ENCODE data around the gene VCX. TPM values are rescaled to one million over a fixed set of nuclear protein-coding genes. Genes with fewer than 3 reads are reported as not detected.

The VCX gene
- total RNA-seq, 3 donors from 2014 or later, result not detected

DNA sequence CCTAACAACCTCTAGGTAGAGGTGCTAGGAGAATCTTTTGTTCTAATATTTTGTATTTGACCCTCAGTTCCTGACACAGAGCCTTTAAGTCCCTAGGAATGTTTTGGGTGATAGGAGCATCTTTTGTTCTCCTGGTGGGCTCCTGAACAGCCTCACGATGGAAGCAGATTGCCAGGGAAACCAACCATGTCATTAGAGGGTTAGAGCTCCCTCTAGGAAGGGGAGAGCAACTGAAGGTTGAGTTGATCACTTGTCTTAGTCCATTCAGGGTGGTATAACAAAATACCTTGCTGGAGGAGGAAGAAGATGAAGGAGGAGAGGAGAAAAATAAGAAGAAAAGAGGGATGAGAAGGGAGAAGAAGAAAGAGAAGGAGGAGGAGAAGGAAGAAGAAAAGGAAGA lies 9.2 kb downstream of the VCX start:
- ATAC-seq, result no peak
- Histone ChIP-seq H3K9me3 (no peaks in the 10 kb centered on the region), H3K4me3 (no peak overlapping the region), H3K36me3 (ENCODE audit: low read depth) (no peaks in the 10 kb centered on the region), H3K4me1 (ENCODE audit: low read depth) (no peaks in the 10 kb centered on the region)
- TF ChIP-seq, protein P1, sequence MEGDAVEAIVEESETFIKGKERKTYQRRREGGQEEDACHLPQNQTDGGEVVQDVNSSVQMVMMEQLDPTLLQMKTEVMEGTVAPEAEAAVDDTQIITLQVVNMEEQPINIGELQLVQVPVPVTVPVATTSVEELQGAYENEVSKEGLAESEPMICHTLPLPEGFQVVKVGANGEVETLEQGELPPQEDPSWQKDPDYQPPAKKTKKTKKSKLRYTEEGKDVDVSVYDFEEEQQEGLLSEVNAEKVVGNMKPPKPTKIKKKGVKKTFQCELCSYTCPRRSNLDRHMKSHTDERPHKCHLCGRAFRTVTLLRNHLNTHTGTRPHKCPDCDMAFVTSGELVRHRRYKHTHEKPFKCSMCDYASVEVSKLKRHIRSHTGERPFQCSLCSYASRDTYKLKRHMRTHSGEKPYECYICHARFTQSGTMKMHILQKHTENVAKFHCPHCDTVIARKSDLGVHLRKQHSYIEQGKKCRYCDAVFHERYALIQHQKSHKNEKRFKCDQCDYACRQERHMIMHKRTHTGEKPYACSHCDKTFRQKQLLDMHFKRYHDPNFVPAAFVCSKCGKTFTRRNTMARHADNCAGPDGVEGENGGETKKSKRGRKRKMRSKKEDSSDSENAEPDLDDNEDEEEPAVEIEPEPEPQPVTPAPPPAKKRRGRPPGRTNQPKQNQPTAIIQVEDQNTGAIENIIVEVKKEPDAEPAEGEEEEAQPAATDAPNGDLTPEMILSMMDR (IDR thresholded peaks at IDR 0.05), result no peak
- no peak for DNase-seq
- intact Hi-C loops (cut with DNase I, micrococcal nuclease), result no loop called here

DNA sequence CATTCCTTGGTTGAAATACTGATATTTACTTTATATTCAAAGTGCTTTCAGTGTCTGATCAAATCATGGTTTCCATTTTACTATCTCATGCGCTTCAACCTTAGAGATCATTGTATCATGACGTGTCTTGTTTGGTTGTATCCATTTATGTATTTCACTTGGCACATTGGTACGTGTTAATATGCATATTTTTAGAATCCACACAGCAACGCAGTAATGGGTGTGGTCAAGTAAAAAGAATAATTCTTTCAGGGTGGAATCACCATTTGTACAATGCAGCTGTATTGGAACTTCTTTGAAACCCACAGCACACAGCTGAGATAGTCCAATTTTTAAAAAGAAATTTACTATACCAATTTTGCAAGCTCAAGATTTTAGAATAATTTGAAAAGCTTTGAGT lies 29.1 kb downstream of the VCX start:
- no peaks in the 10 kb centered on the region for H3K4me1 ChIP-seq (ENCODE audit: low read depth)
- TF ChIP-seq, protein P1 (IDR thresholded peaks at IDR 0.05), result no peak
- H3K9me3 ChIP-seq, result no peaks in the 10 kb centered on the region
- no peaks in the 10 kb centered on the region for H3K36me3 ChIP-seq (ENCODE audit: low read depth)
- intact Hi-C loops (cut with DNase I, micrococcal nuclease), result no loop called here
- ATAC-seq (no peak), DNase-seq (no peak)
- H3K4me3 ChIP-seq, result no peak overlapping the region

DNA sequence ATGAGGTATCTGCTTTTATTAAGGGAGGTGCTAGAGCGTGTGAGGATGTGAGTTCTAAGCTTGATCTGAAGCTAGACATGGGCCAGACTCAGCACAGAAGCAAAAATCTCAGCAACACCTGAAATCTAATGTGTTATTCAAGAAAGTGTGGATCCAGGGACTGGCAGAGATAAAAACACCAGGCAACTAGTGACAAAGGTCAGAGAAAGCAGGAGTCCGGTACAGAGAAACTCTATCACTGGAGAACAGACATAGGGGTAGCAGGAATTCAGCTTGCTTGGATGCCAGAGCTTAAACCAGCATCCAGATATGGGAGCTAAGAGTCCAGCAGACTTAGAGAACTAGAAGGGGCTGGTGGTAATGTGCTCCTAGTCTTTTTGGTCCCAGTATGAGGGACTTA lies 34.0 kb downstream of the VCX start:
- H3K4me1 ChIP-seq (ENCODE audit: low read depth), result no peaks in the 10 kb centered on the region
- TF ChIP-seq, protein P1 (IDR thresholded peaks at IDR 0.05), result no peak
- H3K36me3 ChIP-seq (ENCODE audit: low read depth), result no peaks in the 10 kb centered on the region
- no peaks in the 10 kb centered on the region for H3K9me3 ChIP-seq
- DNase-seq (no peak), ATAC-seq (no peak)
- no peak overlapping the region for H3K4me3 ChIP-seq
- intact Hi-C loops (cut with DNase I, micrococcal nuclease), result no loop called here

DNA sequence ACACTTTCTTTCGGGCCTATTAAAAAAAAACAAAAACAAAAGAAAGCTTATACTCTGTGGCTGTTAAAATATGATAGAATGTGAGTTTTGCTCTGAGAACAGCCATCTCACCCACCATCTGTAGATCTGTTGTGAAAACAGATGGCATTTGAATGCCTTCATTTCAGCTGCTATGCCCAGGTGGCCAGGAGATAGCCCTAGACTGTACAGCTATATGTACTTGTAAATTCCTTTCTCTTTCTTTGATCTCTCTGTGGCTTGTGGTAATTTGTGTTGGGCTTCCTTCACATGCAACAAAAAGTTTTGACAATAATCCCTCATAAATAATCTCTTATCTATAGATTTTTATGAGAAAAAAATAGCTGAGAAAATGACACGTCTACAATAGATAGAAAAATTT lies 46.2 kb downstream of the VCX start:
- TF ChIP-seq, protein P1 (IDR thresholded peaks at IDR 0.05), result no peak
- no peaks in the 10 kb centered on the region for H3K4me1 ChIP-seq (ENCODE audit: low read depth)
- H3K36me3 ChIP-seq (ENCODE audit: low read depth), result no peaks in the 10 kb centered on the region
- intact Hi-C loops (cut with DNase I, micrococcal nuclease), result no loop called here
- no peak for ATAC-seq
- H3K9me3 ChIP-seq, result no peaks in the 10 kb centered on the region
- no peak overlapping the region for H3K4me3 ChIP-seq
- DNase-seq, result no peak

DNA sequence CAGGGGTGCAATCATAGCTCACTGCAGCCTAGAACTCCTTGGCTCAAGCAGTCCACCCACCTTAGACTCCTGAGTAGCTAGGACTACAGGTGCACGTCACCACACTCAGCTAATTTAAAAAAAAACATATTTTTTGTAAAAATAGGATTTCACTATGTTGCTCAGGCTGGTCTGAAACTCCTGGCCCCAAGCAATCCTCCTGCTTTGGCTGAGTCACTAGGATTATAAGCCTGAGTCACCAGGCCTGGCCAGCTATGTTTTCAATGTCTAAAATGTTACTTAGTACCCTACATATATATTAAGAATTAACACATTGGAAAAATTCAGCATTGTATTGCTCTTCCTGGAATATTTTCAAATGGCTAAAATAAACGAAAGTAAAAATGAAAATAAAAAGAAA lies 46.7 kb downstream of the VCX start:
- DNase-seq, result no peak

More for the DNA sequence above, 46.7 kb downstream of the VCX start:
- Histone ChIP-seq H3K36me3 (ENCODE audit: low read depth) (no peaks in the 10 kb centered on the region), H3K9me3 (no peaks in the 10 kb centered on the region), H3K4me1 (ENCODE audit: low read depth) (no peaks in the 10 kb centered on the region), H3K4me3 (no peak overlapping the region)
- ATAC-seq, result no peak
- intact Hi-C loops (cut with DNase I, micrococcal nuclease), result no loop called here
- TF ChIP-seq, protein P1 (IDR thresholded peaks at IDR 0.05), result no peak

Data from mucosa of descending colon (tissue), 3 donors.